Measurements from ENCODE around the gene THRB. TPM values are rescaled to one million over a fixed set of nuclear protein-coding genes. Genes with fewer than 3 reads are reported as not detected.
"Not testable (repeated sequence)": the region's sequence is repeated elsewhere in the genome, so short reads cannot be mapped to it uniquely, and the experiment has no call there.

The THRB gene
- total RNA-seq, 1 donor from 2014 or later = 0.34 TPM

DNA sequence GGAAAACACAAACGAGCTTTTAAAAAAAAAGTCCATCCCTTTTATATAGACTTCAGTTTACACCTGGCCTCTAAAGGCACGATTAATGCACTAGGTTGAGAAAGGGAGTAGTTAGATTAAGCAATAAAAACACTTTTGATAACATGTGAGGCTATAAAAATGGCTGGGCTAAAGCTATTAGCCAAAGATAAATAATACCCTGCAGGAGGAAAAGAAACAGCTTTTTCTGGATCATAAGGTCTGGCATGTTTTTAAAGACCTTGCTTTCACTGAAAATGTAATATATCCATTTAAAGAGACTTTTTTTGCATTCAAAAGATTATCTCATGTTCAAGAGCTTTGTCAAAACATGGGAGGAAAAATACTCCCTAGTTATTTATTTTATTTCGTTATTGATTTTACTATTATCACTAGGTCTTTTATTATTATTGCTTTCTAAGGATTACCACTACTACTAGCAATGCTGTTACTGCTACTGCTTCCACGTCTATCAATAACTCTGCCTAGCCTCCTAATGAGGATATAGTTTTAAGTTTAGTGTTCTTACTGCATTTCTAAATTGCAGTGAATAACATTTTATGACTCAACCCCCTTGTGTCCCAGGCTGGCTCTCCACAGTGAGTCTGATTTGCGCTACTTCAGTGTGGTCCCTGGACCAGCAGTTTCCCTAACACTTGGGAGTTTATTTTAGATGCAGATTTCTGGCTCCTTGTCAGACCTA lies 93.4 kb downstream of the THRB start:
- no peak for DNase-seq

- no peak for DNase-seq
Observed at GRCh38 chr3:24400450-24400849, 94.2 kb downstream of the THRB start.

DNA sequence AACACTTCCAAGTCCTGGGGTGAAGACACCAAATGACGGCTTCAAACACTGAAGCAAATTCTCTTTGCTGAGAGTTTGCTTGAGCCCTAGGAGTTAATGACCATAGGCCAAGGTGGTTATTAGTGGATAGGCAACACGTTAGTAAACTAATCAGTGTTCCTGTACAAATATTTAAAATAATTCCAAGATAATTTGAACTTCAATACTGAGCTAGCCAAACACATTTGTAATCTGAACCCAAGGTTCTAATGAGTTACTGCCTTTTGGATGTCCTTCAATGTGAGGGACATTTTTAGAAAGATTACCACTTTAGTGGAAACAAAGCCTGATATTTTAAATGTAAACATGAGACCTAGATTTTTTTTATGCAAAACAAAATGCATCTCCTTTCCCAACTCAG lies 94.6 kb downstream of the THRB start:
- no peak for DNase-seq

DNA sequence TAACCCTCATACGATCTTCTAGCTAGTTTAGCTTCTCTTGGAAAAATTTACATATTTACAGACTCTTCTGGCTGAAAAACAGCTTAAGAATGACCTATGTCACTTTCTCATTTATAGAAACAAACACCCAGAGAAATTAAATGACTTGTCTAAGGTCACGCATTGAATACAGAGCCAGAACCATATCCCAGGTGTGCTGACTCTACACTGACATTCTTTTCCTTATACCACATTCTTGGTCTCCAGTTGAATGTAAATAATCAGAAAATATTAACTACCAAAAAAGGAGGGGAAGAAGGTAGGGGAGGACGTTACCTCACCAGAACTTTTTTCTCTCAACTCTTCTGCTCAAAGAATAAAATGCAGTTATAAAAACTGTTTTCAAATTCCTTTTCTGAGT lies 95.0 kb downstream of the THRB start:
- no peak for DNase-seq

DNA sequence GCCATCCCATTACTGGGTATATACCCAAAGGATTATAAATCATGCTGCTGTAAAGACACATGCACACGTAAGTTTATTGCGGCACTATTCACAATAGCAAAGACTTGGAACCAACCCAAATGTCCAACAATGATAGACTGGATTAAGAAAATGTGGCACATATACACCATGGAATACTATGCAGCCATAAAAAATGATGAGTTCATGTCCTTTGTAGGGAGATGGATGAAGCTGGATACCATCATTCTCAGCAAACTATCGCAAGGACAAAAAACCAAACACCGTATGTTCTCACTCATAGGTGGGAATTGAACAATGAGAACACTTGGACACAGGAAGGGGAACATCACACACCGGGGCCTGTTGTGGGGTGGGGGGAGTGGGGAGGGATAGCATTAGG lies 95.9 kb downstream of the THRB start:
- DNase-seq = not testable (repeated sequence)

GRCh38 chr3:24396338-24396737 lies 98.3 kb downstream of the THRB start:
- DNase-seq = no peak

DNA sequence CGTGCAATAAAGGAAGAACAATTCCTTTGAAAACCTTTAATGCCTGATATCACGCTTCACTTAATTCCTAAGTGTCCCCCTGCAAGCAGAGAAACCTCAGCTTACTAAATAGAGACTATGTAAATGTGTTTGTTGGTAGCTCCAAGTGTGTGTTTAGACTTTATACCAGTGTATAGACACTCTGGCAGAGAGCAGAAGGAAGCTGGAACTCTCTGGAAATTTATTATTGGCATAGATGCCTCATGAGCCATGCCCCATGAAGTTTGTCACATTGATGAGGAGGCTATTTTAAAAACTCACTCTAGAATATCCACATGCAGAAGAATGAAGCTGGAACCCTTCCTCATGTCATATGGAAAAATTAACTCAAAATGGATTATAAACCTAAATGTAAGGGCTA lies 99.9 kb downstream of the THRB start:
- DNase-seq = no peak

DNA sequence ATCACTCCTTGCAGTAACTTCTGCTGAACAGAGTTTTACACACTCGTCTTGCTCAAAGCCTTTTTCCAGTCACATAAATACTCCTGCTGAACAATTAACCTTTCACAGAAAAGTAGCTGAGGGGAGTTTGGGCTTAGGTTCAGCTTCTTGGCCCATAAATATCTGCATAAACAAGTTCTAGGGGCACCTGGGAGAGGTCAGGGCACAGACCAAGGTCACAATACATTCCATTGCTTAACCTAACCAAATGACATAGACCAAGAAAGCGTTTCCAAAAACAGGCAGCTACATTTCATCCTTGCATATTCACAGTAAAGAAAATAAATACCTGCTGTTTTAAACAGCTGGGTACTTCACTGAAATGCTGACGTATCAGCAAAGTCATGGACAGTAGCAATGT lies 101.3 kb downstream of the THRB start:
- DNase-seq = no peak

DNA sequence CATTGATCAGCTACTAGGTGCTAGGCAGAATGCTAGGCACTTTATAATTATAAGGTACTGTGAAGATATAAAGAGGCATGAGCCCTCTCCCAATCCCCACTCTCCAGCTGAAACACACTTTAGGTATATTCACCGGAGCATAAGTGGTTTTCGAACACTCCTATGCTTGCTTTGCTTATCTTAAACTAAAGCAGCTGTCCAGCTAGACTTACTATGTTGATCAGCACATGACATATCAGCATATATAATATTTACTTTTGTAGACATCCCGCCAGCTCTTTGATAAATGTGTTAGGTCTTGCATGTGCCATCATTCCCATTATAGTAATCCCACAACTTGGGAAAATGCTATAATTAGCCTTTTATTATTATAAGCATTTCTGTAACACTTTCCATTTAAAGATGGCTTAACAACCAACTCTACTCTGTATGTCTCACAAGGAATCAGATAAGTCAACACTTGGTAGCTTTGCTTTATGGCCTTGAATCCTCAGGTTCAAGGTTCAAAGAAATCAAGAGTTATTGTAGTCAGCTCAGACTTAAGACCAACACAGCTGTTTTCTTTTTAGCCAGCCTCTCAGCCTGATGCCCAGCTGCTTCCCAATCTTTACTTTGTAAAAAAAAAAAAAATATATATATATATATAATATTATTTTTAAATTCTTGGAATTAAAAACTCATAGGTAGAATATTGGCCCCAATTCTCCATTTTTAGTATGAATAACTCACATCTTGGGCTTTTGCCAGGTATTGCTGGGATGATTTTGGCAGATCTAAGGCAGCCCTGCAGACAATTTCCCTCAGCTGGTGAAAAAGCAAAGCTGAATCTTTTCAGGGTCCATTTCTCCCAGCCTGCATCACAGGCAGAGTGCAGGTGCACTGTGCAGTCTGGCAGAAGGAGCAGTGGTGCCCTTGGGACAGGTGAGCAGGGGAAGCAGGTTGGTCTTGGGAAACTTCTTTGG lies 104.2 kb downstream of the THRB start:
- no peak for DNase-seq

DNA sequence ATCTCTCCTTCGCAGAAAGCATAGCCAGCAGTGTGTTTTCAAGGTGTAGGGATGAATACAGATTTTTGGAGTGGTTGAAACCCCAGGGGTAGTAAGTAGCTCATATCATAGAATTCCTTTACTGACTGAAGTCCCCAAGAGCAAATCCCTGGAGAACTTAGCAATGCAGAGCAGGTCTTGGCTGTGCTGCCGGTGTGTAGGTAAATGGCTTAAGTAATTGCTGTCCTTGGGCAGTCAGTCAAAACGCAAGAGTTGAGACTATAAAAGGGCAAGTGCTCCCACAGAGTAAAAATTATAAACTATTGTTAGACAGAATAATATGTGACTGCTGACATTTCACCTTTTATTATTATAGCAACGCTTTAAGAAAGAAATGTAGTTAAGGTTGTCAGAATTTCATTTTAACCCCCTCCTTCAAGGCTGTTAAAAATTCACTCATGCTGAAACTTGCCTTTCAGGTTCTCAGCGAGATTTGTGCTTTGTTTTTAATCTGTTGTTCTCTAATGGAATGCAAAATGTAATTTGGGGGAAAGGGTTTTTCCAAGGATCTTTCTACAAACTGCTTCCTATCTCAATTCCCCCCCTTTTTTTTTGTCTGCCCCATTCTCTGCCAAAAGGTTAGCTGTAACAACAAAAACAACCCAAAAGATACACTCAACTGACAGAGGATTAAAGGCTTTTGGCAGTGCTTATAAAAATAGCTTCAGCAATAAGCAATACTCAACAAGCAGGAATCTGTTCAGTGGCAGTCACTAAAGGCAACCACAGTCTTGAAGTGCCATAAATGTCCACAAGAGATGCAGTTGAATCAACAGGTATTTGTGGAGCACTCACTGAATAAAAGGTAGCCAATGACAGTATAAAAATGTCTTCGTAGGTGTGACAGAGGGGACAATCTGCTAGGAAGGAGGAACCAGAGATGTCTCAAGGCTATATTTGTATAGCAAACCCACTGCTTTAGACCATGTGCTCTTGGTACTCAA lies 105.3 kb downstream of the THRB start:
- DNase-seq = no peak

DNA sequence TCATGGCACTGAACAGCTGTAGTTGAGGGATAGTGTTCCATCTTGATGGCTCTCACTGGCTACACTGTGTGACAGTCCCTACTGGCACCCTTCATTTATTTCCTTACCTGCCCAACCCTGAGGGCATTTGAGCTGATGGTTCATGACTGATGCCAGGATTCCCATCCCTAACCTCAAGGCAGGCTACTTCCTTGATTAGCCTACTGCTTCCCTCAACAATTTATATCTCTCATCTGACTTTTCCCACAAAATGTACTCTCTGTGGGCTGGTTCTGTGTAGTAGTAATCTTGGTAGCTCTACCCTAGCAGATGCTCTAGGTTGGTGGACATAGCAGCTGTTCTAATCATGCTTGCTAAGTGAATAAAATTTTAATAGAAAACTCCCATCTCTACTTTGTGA lies 106.0 kb downstream of the THRB start:
- no peak for DNase-seq

GRCh38 chr3:24388159-24388558 lies 106.5 kb downstream of the THRB start:
- DNase-seq = no peak

DNA sequence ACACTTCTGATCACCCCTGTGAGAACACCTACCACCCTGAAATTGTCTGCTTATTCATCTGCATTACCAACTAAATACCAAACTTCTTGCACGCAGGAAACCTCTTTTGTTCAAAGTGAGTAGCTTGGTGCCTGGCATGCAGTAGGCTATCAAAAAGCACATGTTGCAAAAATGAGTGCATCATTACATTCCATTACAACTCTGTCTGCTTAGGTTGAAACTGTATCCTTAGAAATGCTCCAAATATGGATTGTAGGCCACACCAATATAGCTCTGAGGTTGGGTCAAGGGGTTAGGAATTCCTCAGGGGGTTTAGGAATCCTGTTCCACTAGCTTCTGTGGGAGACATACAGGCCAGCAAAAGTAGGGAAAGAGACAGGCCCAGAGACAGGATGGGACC lies 107.2 kb downstream of the THRB start:
- DNase-seq = no peak

DNA sequence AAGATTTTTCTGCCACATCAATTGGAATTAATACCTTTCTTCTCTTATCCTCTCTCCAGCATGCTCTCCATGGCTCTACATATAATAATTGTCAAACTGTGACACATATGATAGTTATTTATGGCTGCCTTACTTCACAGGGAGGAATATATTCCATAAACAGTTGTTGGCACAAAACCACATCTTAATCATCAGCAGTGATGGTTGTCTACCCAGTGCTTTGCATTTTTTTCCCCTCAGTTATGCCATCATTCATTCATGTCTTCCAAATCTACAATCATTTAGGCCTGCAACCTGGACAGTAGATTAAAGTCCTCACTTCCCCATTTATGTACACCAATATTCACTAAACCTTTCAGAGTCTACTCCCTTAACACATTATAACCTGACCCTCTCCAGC lies 107.7 kb downstream of the THRB start:
- DNase-seq = no peak

DNA sequence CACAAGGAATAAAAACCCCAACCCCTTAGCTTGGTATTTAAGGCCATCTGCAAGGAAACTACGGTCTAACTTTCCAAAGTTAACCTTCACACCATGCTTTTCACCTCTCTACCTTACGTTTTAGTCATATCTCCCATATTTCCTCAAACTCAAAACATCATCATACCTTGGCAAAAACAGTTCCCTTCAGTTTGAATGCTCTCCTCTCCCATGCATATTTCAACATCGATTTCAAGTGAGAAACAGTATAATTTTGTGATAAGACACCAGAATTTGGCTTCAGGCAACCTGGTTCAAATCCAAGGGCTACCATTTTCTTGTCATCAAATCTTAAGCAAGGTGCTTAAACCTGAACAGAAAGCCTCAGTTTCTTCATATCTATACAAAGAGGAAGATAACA lies 108.2 kb downstream of the THRB start:
- no peak for DNase-seq

GRCh38 chr3:24385012-24385615 lies 109.5 kb downstream of the THRB start:
- no peak for DNase-seq

DNA sequence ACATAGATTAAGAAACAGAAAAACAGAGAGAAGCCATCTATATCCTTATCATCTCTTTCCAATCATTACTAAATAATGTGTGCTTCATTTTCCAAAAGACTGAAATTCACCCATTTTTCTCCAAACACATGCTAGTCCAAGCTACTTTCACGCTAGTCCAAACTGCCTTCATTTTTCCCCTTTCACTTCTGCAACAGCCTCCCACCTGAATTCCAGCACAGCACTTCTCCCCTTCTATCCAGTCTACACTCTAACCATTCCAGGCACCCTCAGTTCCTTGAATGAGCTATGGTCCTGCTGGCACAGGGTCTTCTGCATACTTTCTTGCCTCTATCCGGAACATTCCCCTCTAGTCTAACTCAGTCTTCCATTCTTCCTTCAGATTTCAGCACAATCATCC lies 112.0 kb downstream of the THRB start:
- no peak for DNase-seq

DNA sequence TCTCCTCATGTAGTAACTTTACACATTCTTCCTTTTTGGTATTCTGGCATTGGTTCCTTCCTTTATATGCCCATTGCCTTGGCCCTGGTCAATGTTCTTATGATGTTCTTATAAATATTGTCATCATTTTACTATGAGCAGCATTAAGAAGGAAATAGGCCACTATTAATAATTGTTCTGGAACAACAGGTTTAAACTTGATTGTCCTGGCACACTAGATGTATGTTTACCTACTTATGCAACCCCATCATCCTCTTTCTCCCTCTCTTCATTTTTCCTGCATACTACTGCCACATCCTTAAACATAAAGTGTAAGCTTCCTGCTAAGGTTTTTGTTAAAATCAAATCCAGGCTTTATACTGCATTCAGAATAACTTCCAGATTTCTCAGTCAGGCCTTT lies 114.7 kb downstream of the THRB start:
- no peak for DNase-seq

- no peak for DNase-seq
Observed at GRCh38 chr3:24378313-24378712, 116.3 kb downstream of the THRB start.

- no peak for DNase-seq
Observed at GRCh38 chr3:24377218-24377993, 117.2 kb downstream of the THRB start.

DNA sequence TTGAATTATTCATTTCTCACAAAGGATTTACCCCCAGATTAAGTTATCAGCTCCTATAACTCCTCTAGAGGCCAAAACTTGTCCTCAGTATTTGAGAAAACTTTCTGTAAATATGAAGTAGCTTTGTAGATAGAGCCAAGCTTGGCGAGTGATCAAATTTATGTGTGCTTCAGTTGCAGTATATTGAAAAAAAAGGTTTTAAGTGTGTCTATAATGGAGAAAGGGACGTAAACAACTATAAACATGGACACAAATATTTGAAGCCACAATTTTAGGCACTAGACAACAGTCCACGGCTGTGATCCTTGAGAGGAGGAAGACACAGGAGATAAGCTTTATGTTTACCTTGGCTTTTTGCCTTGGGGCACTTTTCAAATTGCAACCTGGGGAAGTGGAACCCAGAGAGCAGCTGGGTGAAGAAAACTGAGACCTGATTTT lies 118.7 kb downstream of the THRB start:
- DNase-seq = no peak

All from dermis blood vessel endothelial cell (primary cell).